ENCODE results near the gene NRBP1. TPM values are rescaled to one million over a fixed set of nuclear protein-coding genes. Genes with fewer than 3 reads are reported as not detected.

Gene NRBP1
- total RNA-seq, 1 donor from 2014 or later = 93.9 TPM

- no peak overlapping the region for H3K4me3 Mint-ChIP-seq
- no peak for DNase-seq
- no peaks in the 10 kb centered on the region for H3K27me3 Mint-ChIP-seq
- H3K4me1 Mint-ChIP-seq = peaks cover 7% of the 10 kb centered on the region
- H3K9me3 Mint-ChIP-seq = no peaks in the 10 kb centered on the region
- H3K27ac Mint-ChIP-seq = peak overlapping the region; percentile 60
- H3K36me3 Mint-ChIP-seq (ENCODE audit: low read depth) = peaks cover 53% of the 10 kb centered on the region
- intact Hi-C loops (cut with micrococcal nuclease) = no loop called here
Measured at GRCh38 chr2:27441226-27441926, 12.9 kb downstream of the NRBP1 start.

- intact Hi-C loops (cut with micrococcal nuclease) = no loop called here
- H3K27me3 Mint-ChIP-seq = no peaks in the 10 kb centered on the region
- peaks cover 7% of the 10 kb centered on the region for H3K4me1 Mint-ChIP-seq
- H3K4me3 Mint-ChIP-seq = no peak within 1 kb of the TSS
- peaks cover 44% of the 10 kb centered on the region for H3K36me3 Mint-ChIP-seq (ENCODE audit: low read depth)
- DNase-seq = peak; percentile 74
- H3K27ac Mint-ChIP-seq = peak within 1 kb of the TSS; percentile 60
- no peaks in the 10 kb centered on the region for H3K9me3 Mint-ChIP-seq
Measured at GRCh38 chr2:27441958-27442919, 13.8 kb downstream of the NRBP1 start, which contains the start of gene KRTCAP3. TSS of gene KRTCAP3 (plus strand) at chr2:27442381. CDS start at chr2:27442413, 32 bp downstream.

- H3K36me3 Mint-ChIP-seq (ENCODE audit: low read depth) = peaks cover 42% of the 10 kb centered on the region
- H3K9me3 Mint-ChIP-seq = no peaks in the 10 kb centered on the region
- intact Hi-C loops (cut with micrococcal nuclease) = no loop called here
- H3K4me1 Mint-ChIP-seq = peaks cover 7% of the 10 kb centered on the region
- H3K27me3 Mint-ChIP-seq = no peaks in the 10 kb centered on the region
- H3K27ac Mint-ChIP-seq = no peak overlapping the region
- no peak for DNase-seq
- H3K4me3 Mint-ChIP-seq = no peak overlapping the region
Measured at GRCh38 chr2:27442920-27443282, 14.5 kb downstream of the NRBP1 start.

GRCh38 chr2:27445155-27445554 is 16.7 kb downstream of the NRBP1 start:
- peaks cover 7% of the 10 kb centered on the region for H3K4me1 Mint-ChIP-seq
- no peak overlapping the region for H3K4me3 Mint-ChIP-seq
- no peak overlapping the region for H3K27ac Mint-ChIP-seq
- no peaks in the 10 kb centered on the region for H3K27me3 Mint-ChIP-seq
- no peaks in the 10 kb centered on the region for H3K9me3 Mint-ChIP-seq
- peaks cover 36% of the 10 kb centered on the region for H3K36me3 Mint-ChIP-seq (ENCODE audit: low read depth)
- no peak for DNase-seq
- intact Hi-C loops (cut with micrococcal nuclease) = no loop called here

GRCh38 chr2:27445615-27446014 is 17.2 kb downstream of the NRBP1 start:
- Mint-ChIP-seq H3K4me1 (peaks cover 7% of the 10 kb centered on the region), H3K36me3 (ENCODE audit: low read depth) (peaks cover 32% of the 10 kb centered on the region), H3K9me3 (no peaks in the 10 kb centered on the region), H3K4me3 (no peak overlapping the region), H3K27ac (peak overlapping the region; percentile 40), H3K27me3 (no peaks in the 10 kb centered on the region)
- intact Hi-C loops (cut with micrococcal nuclease) = no loop called here
- DNase-seq = no peak

GRCh38 chr2:27446057-27446456 is 17.6 kb downstream of the NRBP1 start:
- Mint-ChIP-seq H3K9me3 (no peaks in the 10 kb centered on the region), H3K36me3 (ENCODE audit: low read depth) (peaks cover 29% of the 10 kb centered on the region), H3K4me3 (no peak overlapping the region), H3K27me3 (no peaks in the 10 kb centered on the region), H3K27ac (no peak overlapping the region), H3K4me1 (peaks cover 7% of the 10 kb centered on the region)
- DNase-seq = peak; percentile 72
- intact Hi-C loops (cut with micrococcal nuclease) = no loop called here

GRCh38 chr2:27448381-27448780 is 19.9 kb downstream of the NRBP1 start:
- peaks cover 18% of the 10 kb centered on the region for H3K36me3 Mint-ChIP-seq (ENCODE audit: low read depth)
- intact Hi-C loops (cut with micrococcal nuclease) = no loop called here
- H3K4me3 Mint-ChIP-seq = no peak overlapping the region
- no peak overlapping the region for H3K27ac Mint-ChIP-seq
- no peak for DNase-seq
- no peaks in the 10 kb centered on the region for H3K27me3 Mint-ChIP-seq
- H3K4me1 Mint-ChIP-seq = peaks cover 7% of the 10 kb centered on the region
- no peaks in the 10 kb centered on the region for H3K9me3 Mint-ChIP-seq

GRCh38 chr2:27451095-27451494 is 22.7 kb downstream of the NRBP1 start:
- intact Hi-C loops (cut with micrococcal nuclease) = no loop called here

GRCh38 chr2:27453968-27454367 is 25.5 kb downstream of the NRBP1 start:
- Mint-ChIP-seq H3K4me1 (no peaks in the 10 kb centered on the region), H3K4me3 (no peak overlapping the region), H3K27ac (no peak overlapping the region), H3K27me3 (no peaks in the 10 kb centered on the region), H3K9me3 (no peaks in the 10 kb centered on the region), H3K36me3 (ENCODE audit: low read depth) (peaks cover 14% of the 10 kb centered on the region)
- intact Hi-C loops (cut with micrococcal nuclease) = no loop called here
- DNase-seq = no peak

More at GRCh38 chr2:27451095-27451494, 22.7 kb downstream of the NRBP1 start:
- Mint-ChIP-seq H3K4me1 (peaks cover under 1% of the 10 kb centered on the region), H3K36me3 (ENCODE audit: low read depth) (peaks cover 14% of the 10 kb centered on the region), H3K27ac (peak overlapping the region; percentile 9), H3K27me3 (no peaks in the 10 kb centered on the region), H3K9me3 (no peaks in the 10 kb centered on the region), H3K4me3 (no peak overlapping the region)
- DNase-seq = no peak

GRCh38 chr2:27461118-27461517 is 32.7 kb downstream of the NRBP1 start:
- DNase-seq = no peak
- no peak overlapping the region for H3K4me3 Mint-ChIP-seq
- H3K27ac Mint-ChIP-seq = no peak overlapping the region
- intact Hi-C loops (cut with micrococcal nuclease) = no loop called here
- H3K36me3 Mint-ChIP-seq (ENCODE audit: low read depth) = no peaks in the 10 kb centered on the region
- H3K27me3 Mint-ChIP-seq = no peaks in the 10 kb centered on the region
- H3K4me1 Mint-ChIP-seq = no peaks in the 10 kb centered on the region
- H3K9me3 Mint-ChIP-seq = no peaks in the 10 kb centered on the region

- Mint-ChIP-seq H3K4me3 (no peak overlapping the region), H3K4me1 (no peaks in the 10 kb centered on the region), H3K27me3 (no peaks in the 10 kb centered on the region), H3K27ac (no peak overlapping the region), H3K9me3 (no peaks in the 10 kb centered on the region), H3K36me3 (ENCODE audit: low read depth) (no peaks in the 10 kb centered on the region)
- intact Hi-C loops (cut with micrococcal nuclease) = no loop called here
- DNase-seq = no peak
Measured at GRCh38 chr2:27464443-27464842, 36.0 kb downstream of the NRBP1 start.

GRCh38 chr2:27471961-27472360 is 43.5 kb downstream of the NRBP1 start:
- Mint-ChIP-seq H3K27ac (no peak overlapping the region), H3K9me3 (no peaks in the 10 kb centered on the region), H3K4me3 (no peak overlapping the region), H3K4me1 (no peaks in the 10 kb centered on the region), H3K27me3 (no peaks in the 10 kb centered on the region), H3K36me3 (ENCODE audit: low read depth) (peaks cover 5% of the 10 kb centered on the region)
- intact Hi-C loops (cut with micrococcal nuclease) = no loop called here
- DNase-seq = no peak

- intact Hi-C loops (cut with micrococcal nuclease) = loop anchor here (5.0 kb wide), 2 partner anchors 78 to 142 kb away; partner anchors contain the start of genes CCDC121, GPN1 and PPM1G
- Mint-ChIP-seq H3K4me1 (peaks cover 16% of the 10 kb centered on the region), H3K27me3 (no peaks in the 10 kb centered on the region), H3K9me3 (no peaks in the 10 kb centered on the region), H3K36me3 (ENCODE audit: low read depth) (peaks cover 4% of the 10 kb centered on the region), H3K27ac (no peak overlapping the region), H3K4me3 (no peak overlapping the region)
- no peak for DNase-seq
Measured at GRCh38 chr2:27485496-27485895, 57.1 kb downstream of the NRBP1 start.

- DNase-seq = no peak
- H3K9me3 Mint-ChIP-seq = no peaks in the 10 kb centered on the region
- H3K27me3 Mint-ChIP-seq = peaks cover 13% of the 10 kb centered on the region
- intact Hi-C loops (cut with micrococcal nuclease) = loop anchor here (1.0 to 5.0 kb wide), 6 partner anchors 61 to 138 kb away; partner anchors contain the start of genes CCDC121, EIF2B4, GPN1 and GTF3C2
- H3K36me3 Mint-ChIP-seq (ENCODE audit: low read depth) = no peaks in the 10 kb centered on the region
- H3K27ac Mint-ChIP-seq = peak overlapping the region; percentile 87
- H3K4me1 Mint-ChIP-seq = peaks cover 20% of the 10 kb centered on the region
- peak overlapping the region; percentile 84 for H3K4me3 Mint-ChIP-seq
Measured at GRCh38 chr2:27489118-27489497, 60.7 kb downstream of the NRBP1 start.
